SK-N-SH (cell line): ENCODE measurements around the gene ADAMTS3. TPM values are rescaled to one million over a fixed set of nuclear protein-coding genes. Genes with fewer than 3 reads are reported as not detected.
A peak's percentile ranks its signal among the peaks of the same experiment; 100 is the strongest.

ENCODE experiments used
- CTCF ChIA-PET: fragments of 300-600, 350-600 bp; formaldehyde crosslinking; extraction: SDS; loops from one replicate; lab custom pipeline; 2021; lab: Yijun Ruan, JAX
- POLR2A ChIA-PET: fragments of 350-600 bp; sonication (Branson Sonifier 250); formaldehyde crosslinking; extraction: SDS; loops from one replicate; lab custom pipeline; 2020; ENCODE audit warnings: antibody characterized with exemption, inconsistent platforms; lab: Yijun Ruan, JAX
- DNase-seq: peaks from one replicate; pipeline ENCODE4 v3.0.0; 2012
- H2AFZ ChIP-seq: fragments of 200-600 bp; sonication (generic); 2 replicates; pipeline ENCODE4 v1.8.1; 2016; ENCODE audit warnings: antibody characterized with exemption, mild to moderate bottlenecking, low read depth
- H3F3A ChIP-seq: fragments of 200-600 bp; sonication (generic); replicated peaks from 2 replicates; pipeline ENCODE3; 2016; ENCODE audit warnings: antibody characterized with exemption, mild to moderate bottlenecking; ENCODE audit not compliant: insufficient read depth
- H3K27ac ChIP-seq, 2 experiments: fragments of 200-500 bp in 1 of 2; fragments of 200-600 bp in 1 of 2; sonication (Bioruptor generic) in 1 of 2; sonication (generic), shearing (Covaris generic) in 1 of 2; 2 replicates each; pipeline versions ENCODE4 v1.5.1 to v1.6.1; 2014 to 2016; ENCODE audit warnings: low read depth in 2 of 2, inconsistent platforms in 1 of 2, low read length in 1 of 2, mild to moderate bottlenecking in 1 of 2, mixed read lengths in 1 of 2
- H3K27me3 ChIP-seq: fragments of 200-600 bp; sonication (generic), shearing (Covaris generic); 2 replicates; pipeline ENCODE4 v1.6.1; 2016; ENCODE audit warnings: mixed run types; ENCODE audit not compliant: insufficient read depth
- H3K36me3 ChIP-seq, 2 experiments: fragments of 200-500 bp in 1 of 2; fragments of 200-600 bp in 1 of 2; sonication (Bioruptor generic) in 1 of 2; sonication (generic) in 1 of 2; replicated peaks in 1 of 2; 2 replicates each; pipeline versions ENCODE3 to v1.5.1; 2014 to 2016; ENCODE audit warnings: low read length in 1 of 2, mild to moderate bottlenecking in 1 of 2; ENCODE audit not compliant: insufficient read depth in 2 of 2, control insufficient read depth in 1 of 2
- H3K4me1 ChIP-seq, 2 experiments: fragments of 200-500 bp in 1 of 2; fragments of 200-600 bp in 1 of 2; sonication (Bioruptor generic) in 1 of 2; sonication (generic), shearing (Covaris generic) in 1 of 2; 2 replicates each; pipeline versions ENCODE4 v1.5.1 to v1.6.1; 2014 to 2016; ENCODE audit warnings: low read depth in 1 of 2, low read length in 1 of 2, mixed run types in 1 of 2; ENCODE audit not compliant: insufficient read depth in 2 of 2, control insufficient read depth in 1 of 2
- H3K4me2 ChIP-seq: fragments of 200-600 bp; sonication (generic), shearing (Covaris generic); 2 replicates; pipeline ENCODE4 v1.6.1; 2017; ENCODE audit warnings: mixed run types
- H3K4me3 ChIP-seq, 2 experiments: fragments of 200-500 bp in 1 of 2; fragments of 200-600 bp in 1 of 2; sonication (Bioruptor generic) in 1 of 2; sonication (generic), shearing (Covaris generic) in 1 of 2; 2 replicates each; pipeline versions ENCODE4 v1.5.1 to v1.8.1; 2014 to 2016; ENCODE audit warnings: low read depth in 2 of 2, inconsistent platforms in 1 of 2, low read length in 1 of 2, mild to moderate bottlenecking in 1 of 2, mixed read lengths in 1 of 2, moderate library complexity in 1 of 2
- H3K79me2 ChIP-seq: fragments of 200-600 bp; sonication (generic); 2 replicates; pipeline ENCODE4 v1.8.1; 2017; ENCODE audit warnings: mild to moderate bottlenecking; ENCODE audit not compliant: insufficient read depth
- H3K9ac ChIP-seq: fragments of 200-600 bp; sonication (generic); 2 replicates; pipeline ENCODE4 v1.6.1; 2017; ENCODE audit warnings: mixed run types
- H3K9me2 ChIP-seq: fragments of 200-600 bp; sonication (generic); 2 replicates; pipeline ENCODE4 v1.6.1; 2017; ENCODE audit warnings: mixed run types
- H3K9me3 ChIP-seq: fragments of 200-600 bp; sonication (generic); 2 replicates; pipeline ENCODE4 v1.6.1; 2017; ENCODE audit warnings: mixed run types, mild to moderate bottlenecking, moderate library complexity
- H4K20me1 ChIP-seq: fragments of 200-600 bp; sonication (generic); 2 replicates; pipeline ENCODE4 v1.6.1; 2017; ENCODE audit warnings: mild to moderate bottlenecking, mixed run types; ENCODE audit not compliant: insufficient read depth
- CHD2 ChIP-seq: fragments of 150-350 bp; IDR thresholded peaks from 2 replicates; pipeline ENCODE4 v1.6.1; 2018; ENCODE audit warnings: low read length; ENCODE audit not compliant: partially characterized antibody
- EP300 ChIP-seq, 2 experiments: IDR thresholded peaks; 2 replicates each; pipeline versions ENCODE4 v1.4.0 to v1.6.1; 2012; ENCODE audit warnings: borderline replicate concordance in 1 of 2, low read depth in 1 of 2, low read length in 1 of 2
- FOSL2 ChIP-seq: IDR thresholded peaks from 2 replicates; pipeline ENCODE4 v1.4.0; 2012; ENCODE audit warnings: low read depth, mild to moderate bottlenecking, moderate library complexity, borderline replicate concordance
- FOXJ3 ChIP-seq: sonication (generic); formaldehyde crosslinking; IDR thresholded peaks from 2 replicates; pipeline ENCODE4 v1.5.1; 2020; ENCODE audit warnings: mild to moderate bottlenecking, missing genetic modification reagents
- FOXM1 ChIP-seq: IDR thresholded peaks from 2 replicates; pipeline ENCODE4 v1.4.0; 2012; ENCODE audit warnings: low read depth, mild to moderate bottlenecking
- GABPA ChIP-seq: IDR thresholded peaks from 2 replicates; pipeline ENCODE4 v1.4.0; 2012; ENCODE audit warnings: low read depth, mild to moderate bottlenecking
- GATA2 ChIP-seq: sonication (generic); formaldehyde crosslinking; IDR thresholded peaks from 2 replicates; pipeline ENCODE4 v1.5.0; 2020; ENCODE audit warnings: mild to moderate bottlenecking, missing genetic modification reagents
- JUND ChIP-seq: IDR thresholded peaks from 2 replicates; pipeline ENCODE4 v1.4.0; 2012
- NRF1 ChIP-seq: IDR thresholded peaks from 2 replicates; pipeline ENCODE4 v1.6.1; 2012; ENCODE audit warnings: low read depth, mild to moderate bottlenecking, low read length
- PBX3 ChIP-seq: IDR thresholded peaks from 2 replicates; pipeline ENCODE4; 2012
- RAD21 ChIP-seq: IDR thresholded peaks from 2 replicates; pipeline ENCODE4 v1.6.1; 2012; ENCODE audit warnings: mild to moderate bottlenecking, low read length
- RFX5 ChIP-seq: IDR thresholded peaks from 2 replicates; pipeline ENCODE4 v1.6.1; 2012; ENCODE audit warnings: mild to moderate bottlenecking, improper control_type of control experiment, low read length
- RXRA ChIP-seq: IDR thresholded peaks from 2 replicates; pipeline ENCODE4 v1.4.0; 2012; ENCODE audit warnings: low read depth, mild to moderate bottlenecking, borderline replicate concordance
- SIN3A ChIP-seq: IDR thresholded peaks from 2 replicates; pipeline ENCODE4 v1.6.1; 2012; ENCODE audit warnings: low read depth, mild to moderate bottlenecking, low read length, moderate library complexity, borderline replicate concordance
- SMC3 ChIP-seq: IDR thresholded peaks from 2 replicates; pipeline ENCODE4 v1.6.1; 2012; ENCODE audit warnings: low read depth, low read length, improper control_type of control experiment
- TCF12 ChIP-seq: IDR thresholded peaks from 2 replicates; pipeline ENCODE4 v1.4.0; 2012
- USF1 ChIP-seq: IDR thresholded peaks from 2 replicates; pipeline ENCODE4 v1.4.0; 2012; ENCODE audit warnings: low read depth, borderline replicate concordance
- USF2 ChIP-seq: fragments of 150-350 bp; IDR thresholded peaks from 2 replicates; pipeline ENCODE4 v1.6.1; 2017; ENCODE audit warnings: antibody characterized with exemption, low read length, low read depth, borderline replicate concordance
- ZBTB33 ChIP-seq: IDR thresholded peaks from 2 replicates; pipeline ENCODE4 v1.4.0; 2012; ENCODE audit warnings: low read depth, borderline replicate concordance
- WGBS: methylation state at CpG from one replicate; pipeline ENCODE4 v1.1.6; 2017; ENCODE audit warnings: low lambda C conversion rate; 5-methylcytosine and 5-hydroxymethylcytosine counted together
- polyA plus RNA-seq, 3 experiments: library from polyadenylated mRNA; depleted of rRNA; stranded (reverse); fragments of >200 nt; gene quantifications; 2 replicates each; pipeline ENCODE4 v1.2.3, GENCODE V29; 2012
- TF ChIP-seq, protein P1 (sequence below): IDR thresholded peaks from 2 replicates; pipeline ENCODE4 v1.6.1; 2012; ENCODE audit warnings: mild to moderate bottlenecking, low read depth, low read length, moderate library complexity
- TF ChIP-seq, protein P2 (sequence below): fragments of 150-350 bp; IDR thresholded peaks from 2 replicates; pipeline ENCODE4 v1.6.1; 2016; ENCODE audit warnings: mild to moderate bottlenecking, low read depth, low read length

The ADAMTS3 gene
- polyA plus RNA-seq, 1 of the 3 experiments (the other 2 are of a cell fraction), result 0.99 TPM

DNA sequence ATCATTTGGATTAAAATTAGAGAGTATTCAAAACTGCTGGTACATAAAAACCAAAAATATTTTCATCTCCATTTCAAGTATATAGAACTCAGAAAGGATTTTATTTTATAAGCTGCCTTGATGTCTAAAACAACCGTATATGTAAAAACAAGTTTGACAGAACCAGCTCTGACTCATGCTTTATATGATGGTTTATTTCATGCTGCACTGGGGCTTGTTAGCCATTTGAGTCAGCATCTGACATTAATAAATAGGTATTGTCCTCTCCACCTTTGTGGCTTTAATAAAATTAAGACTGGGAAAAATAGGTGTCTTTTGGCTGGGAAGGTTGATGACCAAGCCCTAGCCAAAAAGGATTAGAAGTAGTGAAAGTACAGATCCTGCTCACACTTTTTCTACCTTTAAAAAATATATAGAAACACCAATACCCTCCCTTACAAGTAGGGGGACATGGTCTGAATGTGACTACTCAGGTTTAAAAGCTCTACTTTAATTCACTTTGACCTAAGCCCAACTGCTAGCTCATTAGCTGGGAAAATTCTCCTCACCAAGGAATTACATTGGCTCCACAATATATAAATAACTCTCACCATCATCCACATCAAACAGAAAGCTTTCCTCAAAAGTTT, 228.1 kb downstream of the ADAMTS3 start:
- H2AFZ ChIP-seq, result no peak overlapping the region
- CTCF ChIA-PET, result interaction anchor here (0.9 to 2.1 kb wide), 5 partner anchors 9 to 79 kb away, joined by 3 to 9 read pairs (median 6); no protein-coding TSS in a partner anchor

More for the DNA sequence above, 228.1 kb downstream of the ADAMTS3 start:
- H3F3A ChIP-seq, result no peaks in the 10 kb centered on the region
- TF ChIP-seq NRF1 (no peak), RFX5 (no peak), GABPA (no peak), EP300 (IDR thresholded peaks at IDR 0.05; ENCODE audit: borderline replicate concordance in 1 of 2, low read depth in 1 of 2, low read length in 1 of 2) (peak in 1 of 2 experiments; percentile 19; a peak in 1 of 4 replicates), USF2 (no peak), CHD2 (no peak), SIN3A (no peak), FOSL2 (peak; percentile 46; the same call in 1 of the 2 replicates), TCF12 (peak; percentile 66; the same call in 1 of the 2 replicates), RXRA (no peak), ZBTB33 (no peak), GATA2 (no peak), FOXM1 (no peak), JUND (peak; percentile 39), FOXJ3 (CRISPR knock-in tag) (no peak), PBX3 (peak; percentile 64), SMC3 (no peak), USF1 (no peak), RAD21 (no peak)
- TF ChIP-seq, protein P1, sequence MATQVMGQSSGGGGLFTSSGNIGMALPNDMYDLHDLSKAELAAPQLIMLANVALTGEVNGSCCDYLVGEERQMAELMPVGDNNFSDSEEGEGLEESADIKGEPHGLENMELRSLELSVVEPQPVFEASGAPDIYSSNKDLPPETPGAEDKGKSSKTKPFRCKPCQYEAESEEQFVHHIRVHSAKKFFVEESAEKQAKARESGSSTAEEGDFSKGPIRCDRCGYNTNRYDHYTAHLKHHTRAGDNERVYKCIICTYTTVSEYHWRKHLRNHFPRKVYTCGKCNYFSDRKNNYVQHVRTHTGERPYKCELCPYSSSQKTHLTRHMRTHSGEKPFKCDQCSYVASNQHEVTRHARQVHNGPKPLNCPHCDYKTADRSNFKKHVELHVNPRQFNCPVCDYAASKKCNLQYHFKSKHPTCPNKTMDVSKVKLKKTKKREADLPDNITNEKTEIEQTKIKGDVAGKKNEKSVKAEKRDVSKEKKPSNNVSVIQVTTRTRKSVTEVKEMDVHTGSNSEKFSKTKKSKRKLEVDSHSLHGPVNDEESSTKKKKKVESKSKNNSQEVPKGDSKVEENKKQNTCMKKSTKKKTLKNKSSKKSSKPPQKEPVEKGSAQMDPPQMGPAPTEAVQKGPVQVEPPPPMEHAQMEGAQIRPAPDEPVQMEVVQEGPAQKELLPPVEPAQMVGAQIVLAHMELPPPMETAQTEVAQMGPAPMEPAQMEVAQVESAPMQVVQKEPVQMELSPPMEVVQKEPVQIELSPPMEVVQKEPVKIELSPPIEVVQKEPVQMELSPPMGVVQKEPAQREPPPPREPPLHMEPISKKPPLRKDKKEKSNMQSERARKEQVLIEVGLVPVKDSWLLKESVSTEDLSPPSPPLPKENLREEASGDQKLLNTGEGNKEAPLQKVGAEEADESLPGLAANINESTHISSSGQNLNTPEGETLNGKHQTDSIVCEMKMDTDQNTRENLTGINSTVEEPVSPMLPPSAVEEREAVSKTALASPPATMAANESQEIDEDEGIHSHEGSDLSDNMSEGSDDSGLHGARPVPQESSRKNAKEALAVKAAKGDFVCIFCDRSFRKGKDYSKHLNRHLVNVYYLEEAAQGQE, result no peak
- TF ChIP-seq, protein P2, sequence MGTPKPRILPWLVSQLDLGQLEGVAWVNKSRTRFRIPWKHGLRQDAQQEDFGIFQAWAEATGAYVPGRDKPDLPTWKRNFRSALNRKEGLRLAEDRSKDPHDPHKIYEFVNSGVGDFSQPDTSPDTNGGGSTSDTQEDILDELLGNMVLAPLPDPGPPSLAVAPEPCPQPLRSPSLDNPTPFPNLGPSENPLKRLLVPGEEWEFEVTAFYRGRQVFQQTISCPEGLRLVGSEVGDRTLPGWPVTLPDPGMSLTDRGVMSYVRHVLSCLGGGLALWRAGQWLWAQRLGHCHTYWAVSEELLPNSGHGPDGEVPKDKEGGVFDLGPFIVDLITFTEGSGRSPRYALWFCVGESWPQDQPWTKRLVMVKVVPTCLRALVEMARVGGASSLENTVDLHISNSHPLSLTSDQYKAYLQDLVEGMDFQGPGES, result no peak
- TF ChIP-seq, all 33 proteins: peak for 5
- POLR2A ChIA-PET, result no interaction called here
- Histone ChIP-seq H3K9me3 (no peaks in the 10 kb centered on the region), H3K4me2 (no peak overlapping the region), H3K4me3 (no peak overlapping the region), H3K9me2 (no peaks in the 10 kb centered on the region), H4K20me1 (no peaks in the 10 kb centered on the region), H3K4me1 (no peaks in the 10 kb centered on the region; a peak in 2 of 4 replicates), H3K27me3 (no peaks in the 10 kb centered on the region), H3K9ac (no peak overlapping the region), H3K79me2 (no peaks in the 10 kb centered on the region), H3K36me3 (no peaks in the 10 kb centered on the region), H3K27ac (peak overlapping the region in 1 of 2 experiments; percentile 22; a peak in 1 of 4 replicates)
- DNase-seq, result no peak
- WGBS, result 10% methylated on average over 1 of the region's 1 CpG
